ENCODE data around the gene ITPKB.

DNA sequence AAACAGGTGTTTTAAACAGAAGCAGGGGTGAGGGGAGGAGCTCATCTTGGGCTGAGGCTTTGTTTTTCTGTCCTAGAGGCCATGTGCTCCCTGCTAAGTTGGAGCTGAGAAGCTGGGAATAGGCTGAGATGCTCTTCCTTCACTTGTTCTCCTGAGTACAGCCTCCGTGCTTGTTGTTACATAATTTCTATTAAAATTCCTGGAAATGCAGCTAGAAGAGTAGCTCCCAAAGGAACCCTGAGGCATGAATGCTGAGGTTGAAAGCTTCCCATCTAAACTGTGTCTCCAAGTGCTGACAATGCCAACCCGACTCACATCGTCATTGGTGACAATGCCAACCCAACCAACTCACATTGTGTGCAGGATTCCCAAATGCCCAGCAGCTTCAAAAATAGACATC, 12.6 kb upstream of the ITPKB start:
- TF ChIP-seq, protein P1, sequence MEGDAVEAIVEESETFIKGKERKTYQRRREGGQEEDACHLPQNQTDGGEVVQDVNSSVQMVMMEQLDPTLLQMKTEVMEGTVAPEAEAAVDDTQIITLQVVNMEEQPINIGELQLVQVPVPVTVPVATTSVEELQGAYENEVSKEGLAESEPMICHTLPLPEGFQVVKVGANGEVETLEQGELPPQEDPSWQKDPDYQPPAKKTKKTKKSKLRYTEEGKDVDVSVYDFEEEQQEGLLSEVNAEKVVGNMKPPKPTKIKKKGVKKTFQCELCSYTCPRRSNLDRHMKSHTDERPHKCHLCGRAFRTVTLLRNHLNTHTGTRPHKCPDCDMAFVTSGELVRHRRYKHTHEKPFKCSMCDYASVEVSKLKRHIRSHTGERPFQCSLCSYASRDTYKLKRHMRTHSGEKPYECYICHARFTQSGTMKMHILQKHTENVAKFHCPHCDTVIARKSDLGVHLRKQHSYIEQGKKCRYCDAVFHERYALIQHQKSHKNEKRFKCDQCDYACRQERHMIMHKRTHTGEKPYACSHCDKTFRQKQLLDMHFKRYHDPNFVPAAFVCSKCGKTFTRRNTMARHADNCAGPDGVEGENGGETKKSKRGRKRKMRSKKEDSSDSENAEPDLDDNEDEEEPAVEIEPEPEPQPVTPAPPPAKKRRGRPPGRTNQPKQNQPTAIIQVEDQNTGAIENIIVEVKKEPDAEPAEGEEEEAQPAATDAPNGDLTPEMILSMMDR (IDR thresholded peaks at IDR 0.05): no peak
- no peak for TF ChIP-seq TCF12 (IDR thresholded peaks at IDR 0.05)
- TF ChIP-seq, protein P2, sequence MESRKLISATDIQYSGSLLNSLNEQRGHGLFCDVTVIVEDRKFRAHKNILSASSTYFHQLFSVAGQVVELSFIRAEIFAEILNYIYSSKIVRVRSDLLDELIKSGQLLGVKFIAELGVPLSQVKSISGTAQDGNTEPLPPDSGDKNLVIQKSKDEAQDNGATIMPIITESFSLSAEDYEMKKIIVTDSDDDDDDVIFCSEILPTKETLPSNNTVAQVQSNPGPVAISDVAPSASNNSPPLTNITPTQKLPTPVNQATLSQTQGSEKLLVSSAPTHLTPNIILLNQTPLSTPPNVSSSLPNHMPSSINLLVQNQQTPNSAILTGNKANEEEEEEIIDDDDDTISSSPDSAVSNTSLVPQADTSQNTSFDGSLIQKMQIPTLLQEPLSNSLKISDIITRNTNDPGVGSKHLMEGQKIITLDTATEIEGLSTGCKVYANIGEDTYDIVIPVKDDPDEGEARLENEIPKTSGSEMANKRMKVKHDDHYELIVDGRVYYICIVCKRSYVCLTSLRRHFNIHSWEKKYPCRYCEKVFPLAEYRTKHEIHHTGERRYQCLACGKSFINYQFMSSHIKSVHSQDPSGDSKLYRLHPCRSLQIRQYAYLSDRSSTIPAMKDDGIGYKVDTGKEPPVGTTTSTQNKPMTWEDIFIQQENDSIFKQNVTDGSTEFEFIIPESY (IDR thresholded peaks at IDR 0.05; ENCODE audit: borderline replicate concordance, low read depth): no peak
- no peak for TF ChIP-seq CHD2 (IDR thresholded peaks at IDR 0.05; ENCODE audit: low read length, partially characterized antibody)
- TF ChIP-seq, protein P3, sequence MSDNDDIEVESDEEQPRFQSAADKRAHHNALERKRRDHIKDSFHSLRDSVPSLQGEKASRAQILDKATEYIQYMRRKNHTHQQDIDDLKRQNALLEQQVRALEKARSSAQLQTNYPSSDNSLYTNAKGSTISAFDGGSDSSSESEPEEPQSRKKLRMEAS (IDR thresholded peaks at IDR 0.05; ENCODE audit: low read depth): no peak
- TF ChIP-seq TAF1 (IDR thresholded peaks at IDR 0.05; ENCODE audit: borderline replicate concordance, low read depth, low read length): no peak
- TF ChIP-seq MXI1 (IDR thresholded peaks at IDR 0.05; ENCODE audit: low read depth, low read length): no peak
- TF ChIP-seq EZH2phosphoT487 (IDR thresholded peaks at IDR 0.05; ENCODE audit: borderline replicate concordance, low read depth): no peak
- TF ChIP-seq ELF1 (IDR thresholded peaks at IDR 0.05): no peak
